ENCODE results near the gene CRACR2A.
A peak's percentile ranks its signal among the peaks of the same experiment; 100 is the strongest.

Gene CRACR2A

GRCh38 chr12:3580094-3580749 is 172.7 kb downstream of the CRACR2A start:
- Histone ChIP-seq H3K36me3 (replicated peaks) (no peaks in the 10 kb centered on the region), H3K27me3 (ENCODE audit: low read depth) (no peaks in the 10 kb centered on the region), H3K9me3 (no peaks in the 10 kb centered on the region), H3K4me3 (no peak overlapping the region), H3K4me1 (peaks cover 10% of the 10 kb centered on the region)
- peak; percentile 65 to 67 for DNase-seq (ENCODE audit: low spot score in 2 of 2)
- in situ Hi-C loops (cut with MboI; ENCODE audit: low sequenced_read_pairs) = no loop called here

- Histone ChIP-seq H3K9me3 (no peaks in the 10 kb centered on the region), H3K4me1 (peaks cover 10% of the 10 kb centered on the region), H3K36me3 (replicated peaks) (no peaks in the 10 kb centered on the region), H3K4me3 (no peak overlapping the region), H3K27me3 (ENCODE audit: low read depth) (no peaks in the 10 kb centered on the region)
- in situ Hi-C loops (cut with MboI; ENCODE audit: low sequenced_read_pairs) = no loop called here
- peak in 1 of 2 experiments; percentile 51 for DNase-seq (ENCODE audit: low spot score in 2 of 2)
Observed at GRCh38 chr12:3579446-3580093, 173.3 kb downstream of the CRACR2A start.

GRCh38 chr12:3578557-3578956 is 174.4 kb downstream of the CRACR2A start:
- in situ Hi-C loops (cut with MboI; ENCODE audit: low sequenced_read_pairs) = no loop called here
- no peaks in the 10 kb centered on the region for H3K27me3 ChIP-seq (ENCODE audit: low read depth)
- peaks cover 10% of the 10 kb centered on the region for H3K4me1 ChIP-seq
- H3K4me3 ChIP-seq = no peak overlapping the region
- no peaks in the 10 kb centered on the region for H3K36me3 ChIP-seq (replicated peaks)
- no peaks in the 10 kb centered on the region for H3K9me3 ChIP-seq
- no peak for DNase-seq (ENCODE audit: low spot score in 2 of 2)

GRCh38 chr12:3576891-3577290 is 176.0 kb downstream of the CRACR2A start:
- H3K4me1 ChIP-seq = peaks cover 10% of the 10 kb centered on the region
- H3K4me3 ChIP-seq = no peak overlapping the region
- no peaks in the 10 kb centered on the region for H3K36me3 ChIP-seq (replicated peaks)
- no peaks in the 10 kb centered on the region for H3K9me3 ChIP-seq
- in situ Hi-C loops (cut with MboI; ENCODE audit: low sequenced_read_pairs) = no loop called here
- H3K27me3 ChIP-seq (ENCODE audit: low read depth) = peaks cover 8% of the 10 kb centered on the region
- no peak for DNase-seq (ENCODE audit: low spot score in 2 of 2)

- Histone ChIP-seq H3K9me3 (no peaks in the 10 kb centered on the region), H3K4me3 (no peak overlapping the region), H3K27me3 (ENCODE audit: low read depth) (peaks cover 11% of the 10 kb centered on the region), H3K36me3 (replicated peaks) (no peaks in the 10 kb centered on the region), H3K4me1 (peaks cover 5% of the 10 kb centered on the region)
- peak; percentile 27 to 66 for DNase-seq (ENCODE audit: low spot score in 2 of 2)
- in situ Hi-C loops (cut with MboI; ENCODE audit: low sequenced_read_pairs) = no loop called here
Observed at GRCh38 chr12:3574986-3575385, 177.9 kb downstream of the CRACR2A start.

- in situ Hi-C loops (cut with MboI; ENCODE audit: low sequenced_read_pairs) = no loop called here
- Histone ChIP-seq H3K36me3 (replicated peaks) (no peaks in the 10 kb centered on the region), H3K4me3 (no peak overlapping the region), H3K27me3 (ENCODE audit: low read depth) (peaks cover 11% of the 10 kb centered on the region), H3K9me3 (no peaks in the 10 kb centered on the region), H3K4me1 (no peaks in the 10 kb centered on the region)
- DNase-seq (ENCODE audit: low spot score in 2 of 2) = no peak
Observed at GRCh38 chr12:3572560-3572959, 180.3 kb downstream of the CRACR2A start.

GRCh38 chr12:3571724-3572123 is 181.2 kb downstream of the CRACR2A start:
- no peaks in the 10 kb centered on the region for H3K4me1 ChIP-seq
- H3K9me3 ChIP-seq = no peaks in the 10 kb centered on the region
- in situ Hi-C loops (cut with MboI; ENCODE audit: low sequenced_read_pairs) = no loop called here
- DNase-seq (ENCODE audit: low spot score in 2 of 2) = no peak
- H3K27me3 ChIP-seq (ENCODE audit: low read depth) = peaks cover 11% of the 10 kb centered on the region
- H3K36me3 ChIP-seq (replicated peaks) = no peaks in the 10 kb centered on the region
- no peak overlapping the region for H3K4me3 ChIP-seq

- Histone ChIP-seq H3K27me3 (ENCODE audit: low read depth) (peaks cover 11% of the 10 kb centered on the region), H3K9me3 (no peaks in the 10 kb centered on the region), H3K4me3 (no peak overlapping the region), H3K4me1 (no peaks in the 10 kb centered on the region), H3K36me3 (replicated peaks) (no peaks in the 10 kb centered on the region)
- in situ Hi-C loops (cut with MboI; ENCODE audit: low sequenced_read_pairs) = no loop called here
- DNase-seq (ENCODE audit: low spot score in 2 of 2) = no peak
Observed at GRCh38 chr12:3571323-3571722, 181.6 kb downstream of the CRACR2A start.

- in situ Hi-C loops (cut with MboI; ENCODE audit: low sequenced_read_pairs) = no loop called here
- H3K36me3 ChIP-seq (replicated peaks) = no peaks in the 10 kb centered on the region
- H3K4me1 ChIP-seq = no peaks in the 10 kb centered on the region
- H3K27me3 ChIP-seq (ENCODE audit: low read depth) = peaks cover 11% of the 10 kb centered on the region
- H3K9me3 ChIP-seq = no peaks in the 10 kb centered on the region
- no peak overlapping the region for H3K4me3 ChIP-seq
- no peak for DNase-seq (ENCODE audit: low spot score in 2 of 2)
Observed at GRCh38 chr12:3568695-3569094, 184.2 kb downstream of the CRACR2A start.

GRCh38 chr12:3565985-3566384 is 186.9 kb downstream of the CRACR2A start:
- no peak for DNase-seq (ENCODE audit: low spot score in 2 of 2)
- H3K27me3 ChIP-seq (ENCODE audit: low read depth) = no peaks in the 10 kb centered on the region
- in situ Hi-C loops (cut with MboI; ENCODE audit: low sequenced_read_pairs) = no loop called here

More at GRCh38 chr12:3565985-3566384, 186.9 kb downstream of the CRACR2A start:
- Histone ChIP-seq H3K4me1 (no peaks in the 10 kb centered on the region), H3K9me3 (no peaks in the 10 kb centered on the region), H3K36me3 (replicated peaks) (no peaks in the 10 kb centered on the region), H3K4me3 (no peak overlapping the region)
